Left forelimb (tissue), 1 donor: ENCODE results near the gene GRAP.

Source experiments
- DNase-seq: peaks from one replicate; pipeline ENCODE4 v3.0.0-alpha.2; 2018; ENCODE audit warnings: low spot score

Gene GRAP

DNA sequence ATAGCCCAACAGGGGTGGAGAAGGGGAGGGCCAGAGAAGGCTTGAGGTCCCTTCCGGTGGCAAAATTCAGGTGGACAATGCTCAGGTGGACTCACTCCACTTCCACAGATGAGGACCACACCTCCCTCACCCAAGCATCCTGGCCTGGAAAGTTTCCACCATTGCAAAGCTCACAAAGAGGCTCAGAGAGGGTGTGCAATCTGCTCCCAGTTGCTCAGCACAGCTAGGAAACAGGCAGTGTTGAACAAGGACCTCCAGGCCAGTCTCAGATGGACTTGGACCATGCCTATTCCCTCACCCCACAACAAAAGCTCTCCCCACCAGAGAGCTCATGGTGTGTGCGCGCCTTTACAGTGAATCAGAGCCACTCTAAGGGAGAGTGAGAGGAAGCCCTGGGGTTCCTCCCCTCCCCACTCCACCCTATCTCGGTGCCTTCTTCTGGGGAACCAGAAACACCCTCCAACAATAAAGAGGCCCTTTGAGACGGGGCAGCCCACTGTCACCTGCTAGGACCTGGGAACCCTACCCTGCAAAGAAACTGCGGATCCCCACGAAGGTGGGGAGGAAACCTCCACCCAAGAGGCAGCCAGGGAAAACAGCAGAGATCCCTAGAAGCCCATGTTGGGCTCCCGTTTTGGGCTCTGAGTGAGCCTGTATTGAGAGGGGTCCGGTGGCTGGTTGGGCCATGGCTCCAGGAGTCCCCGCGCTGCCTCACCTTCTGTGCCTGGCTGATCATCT is 43.8 kb downstream of the GRAP start:
- DNase-seq, result no peak

DNA sequence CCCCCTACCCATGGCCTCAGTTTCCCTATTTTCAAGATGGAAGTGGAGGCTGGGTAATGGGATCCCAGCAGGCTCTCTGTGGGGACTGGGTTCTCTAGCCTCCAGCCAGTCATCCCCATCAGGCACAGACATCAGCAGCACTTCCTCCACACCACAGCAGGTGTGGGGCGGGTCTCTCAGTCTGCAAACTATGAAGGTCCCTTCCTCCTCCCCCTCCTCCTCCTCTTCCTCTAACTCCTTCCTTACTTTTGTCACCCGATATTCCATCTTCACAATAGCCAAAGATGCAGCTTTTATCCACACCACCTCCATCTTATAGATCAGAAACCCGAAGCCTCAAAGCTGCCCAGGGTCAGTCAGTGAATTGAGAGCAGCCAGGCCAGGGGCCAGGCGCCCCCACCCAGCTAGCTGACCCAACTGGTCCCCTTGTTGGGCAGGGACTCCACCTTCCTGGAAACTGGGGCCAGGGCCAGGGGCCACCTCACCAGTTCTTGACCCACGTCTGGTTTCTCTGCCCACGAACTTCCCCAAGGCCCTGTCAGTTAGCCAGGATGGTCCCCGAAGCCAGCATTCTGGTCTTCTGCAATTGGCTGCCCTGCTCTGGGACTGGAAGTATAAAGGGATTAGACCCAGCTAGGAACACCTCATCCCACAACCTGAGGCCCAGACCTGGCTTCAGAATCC is 44.7 kb downstream of the GRAP start:
- DNase-seq, result no peak

DNA sequence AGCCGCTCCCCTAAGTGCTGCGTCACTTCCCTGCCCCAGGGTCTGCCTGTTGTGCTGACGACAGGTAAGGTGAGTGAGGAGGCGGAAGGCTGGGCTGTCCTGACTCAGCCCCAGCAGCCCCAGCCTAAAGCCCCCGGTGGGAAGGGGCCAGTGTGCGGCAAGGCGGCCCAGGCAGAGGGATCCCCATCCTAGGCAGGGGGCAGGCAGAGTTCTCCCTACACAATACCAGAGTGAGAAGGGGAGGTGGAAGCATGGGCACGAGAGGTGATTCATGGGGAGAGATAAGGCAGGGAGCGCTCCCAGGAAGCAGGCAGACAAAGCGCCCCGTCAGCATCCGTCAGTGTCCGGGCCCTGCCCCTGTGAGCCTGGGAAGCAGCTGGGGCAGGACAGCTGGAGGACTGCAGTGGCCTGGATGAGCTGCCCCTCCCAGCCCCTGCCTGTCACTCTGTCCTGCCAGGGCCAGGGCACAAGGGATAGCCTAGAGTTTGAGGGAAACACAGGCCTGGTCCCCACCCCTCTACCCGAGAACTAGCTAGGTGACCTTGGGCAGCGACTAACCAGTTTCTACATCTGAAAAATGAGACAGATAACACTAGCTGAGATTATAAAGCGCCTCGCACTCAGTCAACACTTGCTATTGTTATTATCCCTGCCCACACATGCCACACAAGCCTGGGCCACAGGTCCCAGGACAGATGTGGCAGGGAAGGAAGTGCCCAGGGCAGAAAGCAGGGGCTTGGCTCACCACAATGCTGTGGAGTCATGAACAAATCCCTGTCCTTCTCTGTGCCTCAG is 46.0 kb downstream of the GRAP start:
- no peak for DNase-seq

DNA sequence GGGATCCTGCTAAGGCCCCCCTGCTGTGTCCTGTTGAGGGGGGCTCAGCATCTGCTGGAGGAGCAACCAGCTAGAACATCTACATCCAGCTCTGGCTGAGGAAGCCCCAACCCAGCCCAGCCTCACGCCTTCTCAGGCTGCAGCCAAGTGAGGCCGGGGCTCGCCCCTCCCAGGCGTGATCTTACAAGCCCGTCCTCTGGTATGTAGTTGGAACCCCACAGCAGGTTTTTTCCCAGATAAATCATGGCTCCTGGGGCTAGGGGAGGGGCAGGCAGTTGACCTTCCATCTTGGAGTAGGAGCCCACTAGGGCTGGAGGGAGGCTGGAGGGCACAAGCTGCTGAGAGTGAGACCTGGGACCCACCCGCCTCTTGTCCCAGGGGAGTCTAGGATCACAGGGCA is 46.8 kb downstream of the GRAP start:
- DNase-seq, result no peak

DNA sequence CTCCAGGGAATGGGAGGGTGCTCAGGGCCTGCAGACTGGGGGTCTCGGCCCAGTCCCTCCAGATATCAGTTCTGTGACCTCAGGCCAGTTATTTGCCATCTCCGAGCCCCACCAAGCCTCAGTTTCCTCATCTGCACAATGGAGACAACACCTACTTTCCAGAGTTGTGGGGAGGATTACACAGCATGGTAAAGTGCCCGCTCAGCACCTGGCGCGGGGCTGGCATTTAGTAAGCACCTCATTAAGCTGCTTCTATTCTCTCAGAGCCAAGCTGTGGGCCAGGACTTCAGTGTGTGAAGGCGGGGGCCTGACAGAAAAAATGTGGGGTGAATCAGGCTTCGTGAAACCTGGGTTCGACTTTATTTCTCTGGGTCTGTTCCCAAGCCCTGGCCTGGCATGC is 47.4 kb downstream of the GRAP start:
- DNase-seq, result no peak

DNA sequence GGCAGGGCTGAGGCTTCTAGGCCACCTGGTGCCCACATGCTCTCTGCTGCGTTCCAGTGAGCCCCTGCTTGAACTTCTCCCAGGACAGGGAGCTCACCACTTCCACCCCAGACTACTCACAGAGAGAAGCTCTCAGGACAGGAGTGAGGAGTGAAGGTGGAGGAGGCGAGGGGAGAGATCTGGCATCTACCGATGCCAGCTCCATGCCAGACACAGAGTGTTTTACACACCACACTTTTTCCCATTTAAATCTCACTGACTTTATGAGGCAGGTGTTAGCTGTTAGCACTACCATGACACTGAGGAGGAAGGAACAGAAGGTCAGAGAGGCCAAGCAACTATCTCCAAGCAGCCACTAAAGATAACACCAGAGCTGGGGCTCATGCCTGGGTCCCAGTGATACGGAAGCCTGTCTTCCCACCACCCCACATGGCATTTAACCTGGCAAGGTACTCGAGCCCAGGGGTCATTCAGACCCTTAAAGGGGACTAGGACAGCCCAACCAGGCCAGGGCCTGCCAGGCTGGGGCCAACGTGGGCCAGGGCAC is 49.0 kb downstream of the GRAP start:
- no peak for DNase-seq

DNA sequence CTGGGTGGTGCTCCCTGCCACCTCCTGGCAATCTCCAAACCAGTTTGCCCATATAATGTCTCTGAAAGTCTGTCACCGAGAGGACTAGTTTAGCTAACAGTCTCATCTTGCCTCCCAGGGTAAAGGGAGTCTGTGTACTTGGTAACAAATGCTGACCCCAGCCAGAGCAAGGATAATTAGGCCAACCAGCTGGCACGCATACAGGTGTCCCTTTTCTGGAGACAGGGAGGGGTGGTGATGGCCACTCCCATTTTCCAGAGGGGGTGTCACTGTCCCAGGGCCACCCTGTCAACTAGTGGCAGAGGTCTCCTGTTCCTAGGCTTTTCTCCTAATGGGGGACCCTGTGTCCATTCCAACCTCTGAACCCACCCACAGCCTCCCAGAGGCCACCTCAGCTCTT is 50.3 kb downstream of the GRAP start:
- no peak for DNase-seq

DNA sequence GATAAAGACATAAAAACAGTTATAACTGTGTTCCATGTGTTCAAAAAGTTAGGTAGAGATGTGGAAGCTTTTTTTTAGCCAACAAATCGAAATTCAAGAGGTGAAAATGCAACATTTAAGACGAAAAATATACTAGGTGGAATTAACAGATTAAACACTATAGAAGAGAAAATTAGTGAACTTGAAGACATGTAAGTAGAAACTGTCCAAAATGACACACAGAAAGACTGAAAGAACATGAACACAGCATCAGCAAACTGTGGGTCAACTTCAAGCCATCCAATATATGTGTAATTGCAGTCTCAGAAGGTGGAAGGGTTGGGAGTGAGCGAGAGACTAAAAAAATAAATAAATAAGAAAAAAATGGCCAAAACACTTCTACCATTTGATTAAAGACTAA is 51.5 kb downstream of the GRAP start:
- DNase-seq, result no peak

DNA sequence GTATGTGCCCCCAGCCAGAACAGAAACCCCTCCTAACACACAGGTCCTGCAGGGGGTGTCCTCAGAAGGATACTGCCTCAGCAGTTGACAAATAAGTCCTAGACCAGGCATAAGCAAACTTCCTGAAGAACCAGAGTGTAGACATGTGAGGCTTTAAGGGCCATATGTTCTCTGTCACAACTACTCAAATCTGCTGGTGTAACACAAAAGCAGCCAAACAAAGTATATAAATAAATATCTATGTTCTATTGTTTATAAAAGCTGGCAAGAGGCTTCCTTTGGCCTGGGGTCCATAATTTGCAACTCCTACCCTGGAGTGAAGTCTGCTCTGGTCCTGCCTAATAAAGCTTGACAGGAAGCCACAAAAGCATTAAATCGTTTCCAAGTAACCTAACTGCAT is 52.1 kb downstream of the GRAP start:
- no peak for DNase-seq

DNA sequence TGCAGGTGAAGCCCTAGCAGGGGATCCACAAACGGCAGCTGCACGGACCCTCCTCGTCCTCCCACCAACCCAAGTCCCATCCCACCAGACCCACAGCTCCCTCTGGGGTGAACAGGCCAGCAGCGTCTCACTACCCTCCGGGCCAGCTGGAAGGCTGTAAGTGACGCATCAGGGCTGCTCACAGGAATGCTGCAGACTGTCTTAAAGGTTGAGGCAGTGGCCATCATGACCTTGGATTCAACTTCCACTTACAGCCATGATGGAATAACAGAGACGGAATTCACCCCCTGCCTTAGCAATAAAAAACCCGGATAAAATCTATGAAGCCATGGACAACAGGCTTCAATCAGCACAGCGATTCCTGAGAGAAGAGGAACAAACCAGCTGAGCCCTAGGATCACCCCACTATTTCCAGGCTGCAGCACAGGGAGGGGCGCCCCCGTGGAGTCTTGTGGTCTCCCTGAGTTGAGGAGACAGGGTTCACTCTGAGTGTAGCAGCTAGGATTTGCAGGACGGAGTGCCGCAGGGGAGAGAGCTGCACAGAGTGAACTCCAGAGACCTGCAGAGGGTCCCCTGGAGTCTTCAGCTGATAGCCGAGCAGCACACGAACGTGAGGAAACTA is 52.7 kb downstream of the GRAP start:
- DNase-seq, result no peak

DNA sequence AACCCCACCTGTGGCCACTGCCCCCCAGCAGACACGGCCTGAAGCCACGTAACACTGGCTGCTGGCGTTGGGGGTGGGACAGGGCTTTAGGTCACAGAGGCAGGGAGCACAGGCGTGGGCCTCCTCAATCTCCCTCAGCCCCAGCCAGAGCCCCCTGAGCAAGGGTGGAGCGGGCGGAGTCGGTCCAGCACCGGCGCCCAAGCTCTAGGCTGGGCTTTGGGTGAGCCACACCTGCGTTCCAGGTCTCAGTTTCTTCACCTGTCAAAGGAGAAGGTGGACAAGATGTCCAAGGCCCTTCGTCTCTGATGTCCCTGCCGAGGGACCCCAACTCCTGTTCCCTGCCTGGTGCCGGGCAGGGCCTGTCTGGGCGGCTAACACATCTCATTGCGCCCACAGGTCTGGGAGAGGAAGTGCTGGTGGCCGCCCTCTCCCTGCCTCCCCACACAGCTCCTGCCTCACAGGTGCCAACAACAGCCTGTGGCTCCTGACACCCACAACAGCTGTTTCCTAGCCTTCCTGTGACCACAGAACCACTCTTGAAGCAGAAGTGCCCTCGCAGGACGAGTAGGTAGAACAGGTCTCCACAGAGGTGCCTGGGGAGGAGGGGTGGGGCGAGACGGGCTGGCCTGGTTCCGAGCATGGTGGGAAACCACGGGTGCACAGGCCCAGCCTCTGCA is 54.2 kb downstream of the GRAP start:
- no peak for DNase-seq

DNA sequence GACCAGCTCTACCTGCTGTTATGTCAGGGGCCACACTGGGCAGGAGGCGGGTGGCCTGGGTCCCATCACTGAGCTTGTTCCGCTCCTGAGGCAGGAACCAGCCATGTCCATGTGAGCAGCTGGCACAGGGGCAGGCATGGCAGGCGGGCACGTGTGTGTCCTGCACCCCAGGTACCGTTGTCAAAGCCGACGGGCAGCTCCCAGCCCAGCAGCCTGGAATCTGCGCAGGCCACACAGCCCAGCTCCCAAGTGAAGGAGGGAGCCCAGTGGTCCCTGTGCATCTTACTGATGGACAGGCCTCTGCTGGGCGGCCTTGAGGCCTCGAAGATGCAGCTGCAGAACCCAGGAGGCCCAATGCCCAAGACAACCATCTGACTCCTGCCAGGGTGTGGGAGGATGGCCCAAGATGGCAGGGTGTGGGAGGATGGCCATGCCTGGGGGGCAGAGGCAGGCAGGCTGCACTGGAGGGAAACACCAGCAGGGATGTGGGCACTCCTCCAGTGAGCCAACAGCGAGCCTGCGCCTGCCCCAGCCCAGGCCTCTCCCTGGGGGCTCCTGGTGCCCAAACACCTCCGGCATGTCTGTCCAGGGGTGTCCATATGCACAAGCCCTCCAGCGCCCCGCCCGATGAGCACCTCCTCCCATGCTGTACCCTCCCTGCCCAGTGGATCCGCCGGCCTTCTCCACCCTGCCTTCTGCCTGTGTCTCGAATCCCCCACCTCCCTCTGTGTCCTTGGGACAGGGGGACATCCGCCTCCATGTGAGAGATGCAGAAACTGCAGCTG is 55.0 kb downstream of the GRAP start:
- no peak for DNase-seq

DNA sequence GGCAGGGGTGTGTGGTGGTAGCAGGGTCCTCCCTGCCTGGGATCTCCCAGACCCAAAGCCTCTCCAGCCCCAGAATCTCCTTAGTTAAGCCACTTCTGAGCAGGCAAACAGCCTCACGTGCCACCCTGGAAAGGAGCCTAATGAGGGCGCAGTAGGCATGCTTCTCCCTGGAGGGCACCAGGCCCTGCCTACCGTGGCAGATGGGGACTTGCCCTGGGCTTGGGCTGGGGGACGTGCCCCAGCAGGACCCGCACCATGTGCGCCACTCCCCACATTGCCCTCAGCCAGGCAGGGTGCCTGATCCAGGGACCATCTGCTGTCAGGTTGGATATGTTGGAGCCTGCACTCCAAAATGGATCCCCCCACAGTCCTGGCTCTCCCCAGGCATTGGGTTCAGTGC is 56.4 kb downstream of the GRAP start:
- no peak for DNase-seq

DNA sequence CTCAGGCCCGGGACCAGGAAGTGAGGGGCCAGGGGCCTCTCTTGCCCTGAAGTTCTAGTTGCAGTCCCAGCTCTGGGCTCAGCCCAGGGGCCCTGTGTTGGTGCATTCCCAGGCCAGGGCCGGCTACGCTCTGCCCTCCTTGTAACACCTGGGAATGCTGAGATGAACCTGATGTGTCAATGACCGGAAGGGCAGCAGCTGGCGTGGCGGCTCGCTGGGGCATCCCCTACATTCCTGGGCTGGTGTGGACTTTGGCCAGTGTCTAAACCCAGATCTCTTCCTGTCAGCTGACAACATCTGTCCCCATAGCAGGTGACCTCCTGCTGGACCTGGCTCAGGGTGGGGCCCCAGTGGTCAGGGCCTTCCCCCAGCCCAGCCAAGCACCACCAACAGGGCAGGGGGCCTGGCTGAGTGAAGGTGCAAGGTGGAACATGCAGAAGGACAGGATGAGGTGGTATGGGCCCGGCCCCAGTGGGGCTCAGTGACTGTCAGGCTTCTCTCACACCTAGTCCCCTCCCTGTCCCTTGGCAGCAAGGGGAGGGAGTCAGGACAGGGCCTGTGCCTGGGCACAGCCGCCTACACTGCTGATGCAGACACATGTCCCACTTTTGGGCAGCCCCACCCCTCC is 58.1 kb downstream of the GRAP start:
- no peak for DNase-seq

DNA sequence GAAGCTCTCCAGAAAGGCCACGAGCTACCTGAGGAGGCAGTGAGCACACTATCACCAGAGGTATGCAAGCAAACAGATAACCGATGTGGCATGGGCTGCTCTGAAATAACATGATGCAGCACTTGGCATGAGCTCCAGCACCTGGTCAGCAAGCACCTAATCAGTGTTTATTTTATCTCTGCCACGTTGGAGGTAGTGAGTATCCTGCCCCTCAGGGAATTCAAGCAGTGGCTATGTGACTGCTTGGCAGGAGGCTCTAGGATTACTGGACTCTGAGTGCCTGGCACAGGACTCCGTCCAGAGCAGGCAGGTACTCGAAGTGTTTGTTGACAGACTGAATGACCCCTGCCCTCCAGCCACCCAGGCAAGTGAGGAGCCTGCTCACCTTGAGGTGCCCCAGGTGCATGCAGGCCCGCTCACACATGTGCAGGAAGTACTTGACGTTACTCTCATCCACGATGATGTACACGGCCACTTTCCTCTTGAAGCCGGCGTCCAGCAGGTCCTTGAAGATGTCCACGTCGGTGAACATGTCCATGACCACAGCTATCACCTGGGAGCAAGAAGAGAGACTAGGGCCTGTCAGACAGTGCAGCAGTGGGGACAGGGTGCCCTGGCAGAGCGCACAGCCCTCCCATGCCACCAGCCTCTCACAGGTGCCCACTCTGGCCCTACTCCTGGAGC is 58.8 kb downstream of the GRAP start:
- DNase-seq, result no peak

DNA sequence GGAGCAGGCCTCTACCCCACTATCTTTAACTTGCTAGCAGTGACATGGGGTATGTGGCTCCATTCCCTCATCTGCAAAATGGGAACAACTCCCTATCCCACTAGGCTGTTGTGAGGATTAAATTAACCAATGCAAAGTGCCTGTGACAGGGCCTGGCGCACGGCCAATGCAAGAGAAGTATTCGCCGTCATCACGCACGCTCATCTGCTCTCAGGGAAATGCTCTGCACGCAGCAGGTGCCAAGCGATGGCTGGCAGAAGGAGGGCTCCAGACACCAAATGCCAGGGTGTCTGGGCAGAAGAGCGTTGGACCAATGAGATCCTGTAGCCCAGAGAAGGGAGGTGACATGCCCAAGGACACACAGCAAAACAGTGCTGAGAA is 59.5 kb downstream of the GRAP start:
- DNase-seq, result no peak

DNA sequence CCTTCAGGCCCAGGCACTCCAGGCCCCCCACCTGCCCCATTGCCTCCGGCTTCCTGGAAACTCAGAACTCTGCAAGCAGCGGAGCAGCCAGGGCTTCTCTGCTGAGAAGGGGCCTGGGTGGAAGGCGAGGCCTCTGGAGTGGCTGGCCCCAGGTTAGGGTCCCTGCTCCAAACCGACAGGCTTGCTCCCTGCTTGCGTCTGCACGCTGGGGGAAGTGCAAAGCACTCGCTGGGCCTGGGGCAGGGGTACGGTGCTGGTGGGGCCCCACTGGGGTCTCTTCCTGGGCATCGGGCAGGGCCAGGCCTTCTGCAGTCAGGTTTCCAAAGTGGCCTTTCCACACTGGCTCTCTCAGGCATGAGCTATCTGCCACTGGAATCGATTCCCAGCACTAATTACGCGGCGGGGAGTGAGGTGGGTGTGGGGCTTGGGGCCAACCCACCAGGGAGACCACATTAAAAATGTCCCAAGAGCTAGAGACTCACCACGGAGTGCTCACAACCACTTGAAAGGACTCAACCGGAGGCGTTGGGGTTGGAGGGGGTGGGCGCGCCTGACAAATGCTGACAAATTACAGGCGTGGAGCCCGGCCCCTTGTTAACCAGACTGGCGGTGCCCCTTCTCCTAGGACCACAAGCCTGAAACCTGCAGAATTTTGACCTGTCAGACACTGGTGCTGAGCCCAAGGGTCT is 60.1 kb downstream of the GRAP start:
- no peak for DNase-seq

DNA sequence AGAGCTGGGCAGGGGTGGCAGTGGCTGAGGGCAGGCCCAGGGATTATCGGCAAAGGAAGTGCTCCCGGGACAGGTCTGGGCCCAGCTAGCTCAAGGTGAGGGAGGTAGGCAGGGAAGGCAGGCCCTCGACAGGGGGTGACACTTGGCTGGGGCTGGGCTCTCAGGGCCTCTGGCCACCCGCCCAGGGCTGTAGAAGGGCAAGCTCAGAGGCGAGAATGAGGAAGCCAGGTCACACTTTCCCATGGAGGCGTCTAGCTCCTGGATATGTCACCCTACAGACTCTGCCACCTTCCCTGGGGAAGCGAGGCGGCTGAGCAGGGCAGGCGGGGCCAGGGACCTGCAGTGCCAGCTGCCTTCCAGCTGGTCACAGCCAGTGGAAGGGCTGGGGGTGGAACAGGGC is 61.3 kb downstream of the GRAP start:
- DNase-seq, result no peak
